GM10266 (cell line): Measurements from ENCODE around the gene SLC25A47.
A peak's percentile ranks its signal among the peaks of the same experiment; 100 is the strongest.
"Not testable (repeated sequence)": the region's sequence is repeated elsewhere in the genome, so short reads cannot be mapped to it uniquely, and the experiment has no call there.

Experiments
- DNase-seq: peaks from one replicate; pipeline ENCODE4 v3.0.0; 2012; ENCODE audit errors: extremely low spot score
- CTCF ChIP-seq: IDR thresholded peaks from 2 replicates; pipeline ENCODE4 v1.5.1; 2012; ENCODE audit warnings: mild to moderate bottlenecking, low read depth; ENCODE audit not compliant: control insufficient read depth, insufficient read depth; ENCODE audit errors: missing control alignments

Gene SLC25A47

GRCh38 chr14:100281286-100282082 is 41.7 kb upstream of the SLC25A47 start:
- no peak for DNase-seq
- no peak for TF ChIP-seq CTCF

- no peak for DNase-seq
- TF ChIP-seq CTCF, result no peak
Observed at GRCh38 chr14:100282083-100282350, 41.1 kb upstream of the SLC25A47 start.

- DNase-seq, result no peak
- no peak for TF ChIP-seq CTCF
Observed at GRCh38 chr14:100282766-100283419, 40.2 kb upstream of the SLC25A47 start.

GRCh38 chr14:100283436-100283835 is 39.7 kb upstream of the SLC25A47 start:
- DNase-seq, result not testable (repeated sequence)

GRCh38 chr14:100283984-100284881 is 38.9 kb upstream of the SLC25A47 start:
- TF ChIP-seq CTCF, result no peak
- no peak for DNase-seq

GRCh38 chr14:100285021-100285912 is 37.9 kb upstream of the SLC25A47 start:
- peak; percentile 97 for DNase-seq
- peak; percentile 95 for TF ChIP-seq CTCF

- DNase-seq, result no peak
- TF ChIP-seq CTCF, result no peak
Observed at GRCh38 chr14:100285913-100286400, 37.2 kb upstream of the SLC25A47 start.
